ENCODE data around the gene MICU2. TPM values are rescaled to one million over a fixed set of nuclear protein-coding genes. Genes with fewer than 3 reads are reported as not detected.
"Not testable (repeated sequence)": the region's sequence is repeated elsewhere in the genome, so short reads cannot be mapped to it uniquely, and the experiment has no call there.

The MICU2 gene
- total RNA-seq, 2 experiments from 2014 or later = 34.6 to 35.1 TPM

DNA sequence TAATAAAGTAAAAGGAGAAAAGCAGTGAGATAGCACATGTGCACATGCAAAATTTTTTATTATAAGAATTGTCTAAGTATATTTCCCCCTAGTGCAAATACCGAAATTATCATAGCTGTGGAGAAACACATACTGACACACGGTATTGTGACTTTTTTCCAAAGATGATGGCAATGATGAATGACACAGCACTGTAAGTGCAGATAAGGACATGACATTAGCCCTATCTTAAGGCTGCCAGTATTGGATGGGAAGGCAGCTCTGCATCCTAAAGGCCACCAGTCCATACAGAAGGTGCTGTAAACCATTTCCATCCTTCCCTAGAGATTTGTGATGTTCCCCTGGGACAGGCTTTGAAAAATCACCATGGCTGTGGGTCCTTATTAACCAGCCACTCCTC, 11.5 kb upstream of the MICU2 start:
- H3K4me1 Mint-ChIP-seq = no peaks in the 10 kb centered on the region
- CTCF ChIA-PET = no interaction called here

DNA sequence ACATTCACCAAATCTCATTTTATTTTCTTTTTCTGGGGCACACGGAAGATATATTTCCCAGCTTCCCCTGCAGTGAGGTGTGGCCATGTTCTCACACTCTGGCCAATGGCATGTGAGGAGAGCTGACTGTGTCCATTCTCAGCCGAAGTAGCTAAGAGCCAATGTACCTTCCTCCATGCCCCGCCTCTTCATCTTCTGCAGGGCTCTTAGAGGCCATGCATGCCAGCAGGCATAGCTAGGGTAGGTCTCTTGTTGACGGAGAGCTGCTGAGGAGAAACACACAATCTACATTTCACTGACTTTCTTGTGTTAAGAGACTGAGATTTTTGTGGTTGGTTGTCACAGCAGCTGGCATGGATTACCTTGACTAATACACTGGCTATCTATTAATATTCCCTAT, 9.8 kb upstream of the MICU2 start:
- Mint-ChIP-seq H3K27me3 (peaks cover 22% of the 10 kb centered on the region), H3K27ac (no peak overlapping the region), H3K4me3 (no peak overlapping the region), H3K9me3 (ENCODE audit: low read depth) (no peaks in the 10 kb centered on the region), H3K4me1 (no peaks in the 10 kb centered on the region), H3K36me3 (no peaks in the 10 kb centered on the region)
- no peak for ATAC-seq
- DNase-seq = no peak
- CTCF ChIA-PET = no interaction called here

More for the DNA sequence above, 11.5 kb upstream of the MICU2 start:
- no peak overlapping the region for H3K4me3 Mint-ChIP-seq
- no peak for DNase-seq
- H3K27me3 Mint-ChIP-seq = peaks cover 24% of the 10 kb centered on the region
- no peaks in the 10 kb centered on the region for H3K9me3 Mint-ChIP-seq (ENCODE audit: low read depth)
- no peak for ATAC-seq
- H3K36me3 Mint-ChIP-seq = no peaks in the 10 kb centered on the region
- no peak overlapping the region for H3K27ac Mint-ChIP-seq

- ATAC-seq = no peak
- Mint-ChIP-seq H3K4me1 (no peaks in the 10 kb centered on the region), H3K4me3 (no peak overlapping the region), H3K27me3 (peaks cover 10% of the 10 kb centered on the region), H3K27ac (no peak overlapping the region), H3K9me3 (ENCODE audit: low read depth) (no peaks in the 10 kb centered on the region), H3K36me3 (no peaks in the 10 kb centered on the region)
- CTCF ChIA-PET = no interaction called here
- DNase-seq = no peak
Observed at GRCh38 chr13:21611385-21611784, 7.4 kb upstream of the MICU2 start.

GRCh38 chr13:21610687-21611086, 6.7 kb upstream of the MICU2 start:
- H3K4me3 Mint-ChIP-seq = no peak overlapping the region
- peaks cover 10% of the 10 kb centered on the region for H3K27me3 Mint-ChIP-seq
- no peaks in the 10 kb centered on the region for H3K9me3 Mint-ChIP-seq (ENCODE audit: low read depth)
- no peak overlapping the region for H3K27ac Mint-ChIP-seq
- no peaks in the 10 kb centered on the region for H3K4me1 Mint-ChIP-seq
- DNase-seq (no peak), ATAC-seq (no peak)
- CTCF ChIA-PET = interaction anchor here (1.8 kb wide), 1 partner anchor 66 kb away, joined by 3 read pairs; no protein-coding TSS in a partner anchor
- H3K36me3 Mint-ChIP-seq = no peaks in the 10 kb centered on the region

DNA sequence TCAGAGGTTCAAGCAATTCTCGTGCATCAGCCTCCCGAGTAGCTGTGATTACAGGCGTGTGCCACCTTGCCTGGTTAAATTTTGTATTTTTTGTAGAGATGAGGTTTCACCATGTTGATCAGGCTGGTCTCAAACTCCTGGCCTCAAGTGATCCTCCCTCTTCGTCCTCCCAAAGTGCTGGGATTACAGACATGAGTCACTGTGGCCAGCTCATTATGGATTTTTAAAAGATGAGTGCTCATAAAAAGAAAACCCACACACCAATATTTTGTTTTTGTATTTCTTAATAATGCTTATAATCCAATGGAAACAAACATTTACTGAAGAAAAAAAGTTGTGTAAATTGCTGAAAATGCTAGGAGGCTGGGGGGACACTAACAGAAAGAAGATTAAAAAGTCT, 5.0 kb upstream of the MICU2 start:
- no peaks in the 10 kb centered on the region for H3K36me3 Mint-ChIP-seq
- H3K4me1 Mint-ChIP-seq = peaks cover 14% of the 10 kb centered on the region
- DNase-seq = no peak
- CTCF ChIA-PET = interaction anchor here (1.5 to 1.8 kb wide), 2 partner anchors 15 to 67 kb away, joined by 3 read pairs; no protein-coding TSS in a partner anchor
- peaks cover 2% of the 10 kb centered on the region for H3K9me3 Mint-ChIP-seq (ENCODE audit: low read depth)
- peaks cover 7% of the 10 kb centered on the region for H3K27me3 Mint-ChIP-seq
- ATAC-seq = no peak
- no peak overlapping the region for H3K4me3 Mint-ChIP-seq
- H3K27ac Mint-ChIP-seq = no peak overlapping the region

DNA sequence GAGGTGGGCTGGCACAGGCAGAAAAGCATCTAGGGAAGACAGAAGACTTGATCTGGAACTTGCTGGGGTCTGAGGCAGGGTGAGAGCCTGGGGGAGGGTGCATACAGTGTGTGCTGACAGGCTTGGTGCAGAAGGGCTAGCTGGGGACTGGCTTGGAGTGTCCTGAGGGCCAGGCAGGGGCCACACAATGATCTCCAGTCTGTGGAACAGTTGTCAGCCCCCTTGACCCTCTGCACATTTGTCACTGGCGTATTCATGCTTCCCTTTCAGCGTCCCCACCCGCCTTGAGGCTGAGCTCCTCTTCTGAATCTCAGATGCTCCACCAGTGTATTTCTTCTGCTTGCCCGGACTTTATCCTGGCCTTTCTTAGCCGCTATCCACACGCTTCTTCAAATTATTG, 2.8 kb upstream of the MICU2 start:
- H3K4me1 Mint-ChIP-seq = peaks cover 15% of the 10 kb centered on the region

GRCh38 chr13:21606251-21606650, 2.3 kb upstream of the MICU2 start:
- H3K4me3 Mint-ChIP-seq = no peak overlapping the region
- peaks cover 6% of the 10 kb centered on the region for H3K36me3 Mint-ChIP-seq
- H3K9me3 Mint-ChIP-seq (ENCODE audit: low read depth) = peaks cover 2% of the 10 kb centered on the region
- no peak for ATAC-seq
- DNase-seq = no peak
- H3K27me3 Mint-ChIP-seq = peaks cover 5% of the 10 kb centered on the region
- H3K27ac Mint-ChIP-seq = no peak overlapping the region
- peaks cover 20% of the 10 kb centered on the region for H3K4me1 Mint-ChIP-seq
- CTCF ChIA-PET = interaction anchor here (0.6 to 0.9 kb wide), 2 partner anchors 129 to 438 kb away, joined by 3 read pairs; no protein-coding TSS in a partner anchor

More for the DNA sequence above, 2.8 kb upstream of the MICU2 start:
- H3K27me3 Mint-ChIP-seq = peaks cover 5% of the 10 kb centered on the region
- no peak overlapping the region for H3K4me3 Mint-ChIP-seq
- no peak overlapping the region for H3K27ac Mint-ChIP-seq
- no peak for ATAC-seq
- peaks cover 2% of the 10 kb centered on the region for H3K36me3 Mint-ChIP-seq
- CTCF ChIA-PET = no interaction called here
- peaks cover 2% of the 10 kb centered on the region for H3K9me3 Mint-ChIP-seq (ENCODE audit: low read depth)
- DNase-seq = no peak

- no peak for ATAC-seq
- CTCF ChIA-PET = no interaction called here
- peaks cover 43% of the 10 kb centered on the region for H3K4me1 Mint-ChIP-seq
- H3K27me3 Mint-ChIP-seq = no peaks in the 10 kb centered on the region
- no peak overlapping the region for H3K4me3 Mint-ChIP-seq
- no peak for DNase-seq
- H3K36me3 Mint-ChIP-seq = peaks cover 47% of the 10 kb centered on the region
- no peak overlapping the region for H3K27ac Mint-ChIP-seq
- H3K9me3 Mint-ChIP-seq (ENCODE audit: low read depth) = no peaks in the 10 kb centered on the region
Observed at GRCh38 chr13:21596722-21597121, 7.2 kb downstream of the MICU2 start.

GRCh38 chr13:21595546-21595822, 8.5 kb downstream of the MICU2 start:
- DNase-seq = no peak
- Mint-ChIP-seq H3K36me3 (peaks cover 48% of the 10 kb centered on the region), H3K4me1 (peaks cover 43% of the 10 kb centered on the region), H3K9me3 (ENCODE audit: low read depth) (no peaks in the 10 kb centered on the region), H3K27ac (no peak overlapping the region), H3K4me3 (no peak overlapping the region), H3K27me3 (no peaks in the 10 kb centered on the region)
- CTCF ChIA-PET = no interaction called here
- ATAC-seq = peak; percentile 33

- peaks cover 41% of the 10 kb centered on the region for H3K4me1 Mint-ChIP-seq
- ATAC-seq (no peak), DNase-seq (no peak)
- CTCF ChIA-PET = no interaction called here
- no peak overlapping the region for H3K4me3 Mint-ChIP-seq
- H3K36me3 Mint-ChIP-seq = peaks cover 48% of the 10 kb centered on the region
- no peaks in the 10 kb centered on the region for H3K27me3 Mint-ChIP-seq
- H3K9me3 Mint-ChIP-seq (ENCODE audit: low read depth) = no peaks in the 10 kb centered on the region
- H3K27ac Mint-ChIP-seq = no peak overlapping the region
Observed at GRCh38 chr13:21594715-21595545, 9.0 kb downstream of the MICU2 start.

DNA sequence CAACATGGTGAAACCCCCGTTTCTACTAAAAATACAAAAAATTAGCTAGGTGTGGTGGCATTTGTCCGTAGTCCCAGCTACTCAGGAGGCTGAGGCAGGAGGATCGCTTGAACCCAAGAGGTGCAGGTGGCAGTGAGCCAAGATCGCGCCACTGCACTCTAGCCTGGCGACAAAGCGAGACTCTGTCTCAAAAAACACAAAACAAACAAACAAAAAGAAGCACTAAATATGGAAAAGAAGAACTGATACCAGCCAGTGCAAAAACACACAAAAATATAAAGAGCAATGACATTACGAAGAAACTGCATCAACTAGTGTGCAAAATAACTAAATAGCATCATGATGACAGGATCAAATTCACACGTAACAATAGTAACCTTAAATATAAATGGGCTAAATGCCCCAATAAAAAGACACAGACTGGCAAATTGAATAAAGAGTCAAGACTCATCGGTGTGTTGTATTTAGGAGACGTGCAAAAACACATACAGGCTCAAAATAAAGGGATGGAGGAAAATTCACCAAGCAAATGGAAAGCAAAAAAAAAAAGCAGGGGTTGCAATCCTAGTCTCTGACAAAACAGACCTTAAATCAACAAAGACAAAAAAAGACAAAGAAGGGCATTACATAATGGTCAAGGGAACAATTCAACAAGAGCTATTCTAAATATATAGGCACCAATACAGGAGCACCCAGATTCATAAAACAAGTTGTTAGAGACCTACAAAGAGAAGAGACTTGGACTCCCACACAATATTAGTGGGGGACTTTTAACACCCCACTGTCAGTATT, 13.1 kb downstream of the MICU2 start:
- H3K4me3 Mint-ChIP-seq; H3K27me3 Mint-ChIP-seq; CTCF ChIA-PET; DNase-seq; H3K27ac Mint-ChIP-seq; ATAC-seq; H3K9me3 Mint-ChIP-seq (ENCODE audit: low read depth): not testable (repeated sequence)
- Mint-ChIP-seq H3K36me3 (peaks cover 50% of the 10 kb centered on the region), H3K4me1 (peaks cover 31% of the 10 kb centered on the region)

GRCh38 chr13:21590231-21590630, 13.7 kb downstream of the MICU2 start:
- H3K27ac Mint-ChIP-seq = no peak overlapping the region
- peaks cover 47% of the 10 kb centered on the region for H3K36me3 Mint-ChIP-seq

GRCh38 chr13:21589510-21589909, 14.5 kb downstream of the MICU2 start:
- H3K4me1 Mint-ChIP-seq = peaks cover 22% of the 10 kb centered on the region
- H3K27ac Mint-ChIP-seq; H3K9me3 Mint-ChIP-seq (ENCODE audit: low read depth); DNase-seq; CTCF ChIA-PET; ATAC-seq; H3K27me3 Mint-ChIP-seq; H3K4me3 Mint-ChIP-seq: not testable (repeated sequence)
- H3K36me3 Mint-ChIP-seq = peaks cover 46% of the 10 kb centered on the region

More at GRCh38 chr13:21590231-21590630, 13.7 kb downstream of the MICU2 start:
- no peak for DNase-seq
- no peak for ATAC-seq
- H3K4me3 Mint-ChIP-seq = no peak overlapping the region
- no peaks in the 10 kb centered on the region for H3K9me3 Mint-ChIP-seq (ENCODE audit: low read depth)
- CTCF ChIA-PET = no interaction called here
- no peaks in the 10 kb centered on the region for H3K27me3 Mint-ChIP-seq
- peaks cover 26% of the 10 kb centered on the region for H3K4me1 Mint-ChIP-seq

DNA sequence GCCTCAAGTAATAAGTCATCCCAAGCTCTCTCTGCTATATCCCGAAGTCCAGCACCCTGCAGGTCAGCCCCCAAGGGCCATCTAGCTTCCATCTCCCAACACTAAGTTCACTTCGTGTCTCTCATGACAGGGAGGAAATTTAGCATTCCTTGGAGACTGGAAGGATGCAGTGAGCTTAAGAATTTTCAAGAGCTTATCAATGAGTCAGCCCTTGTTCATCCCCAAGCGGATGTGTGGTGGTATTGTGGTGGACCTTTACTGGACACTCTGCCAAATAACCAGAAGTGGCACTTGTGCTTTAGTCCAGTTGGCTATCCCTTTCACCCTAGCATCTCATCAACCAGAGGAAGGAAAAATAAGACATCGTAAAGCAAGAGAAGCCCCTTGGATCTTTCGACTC, 15.6 kb downstream of the MICU2 start:
- H3K27me3 Mint-ChIP-seq; H3K27ac Mint-ChIP-seq; H3K9me3 Mint-ChIP-seq (ENCODE audit: low read depth); H3K4me3 Mint-ChIP-seq; CTCF ChIA-PET; ATAC-seq; DNase-seq: not testable (repeated sequence)
- H3K4me1 Mint-ChIP-seq = peaks cover 18% of the 10 kb centered on the region
- peaks cover 42% of the 10 kb centered on the region for H3K36me3 Mint-ChIP-seq
